IMR-90 (cell line): Measurements from ENCODE around the gene TAF4B. TPM values are rescaled to one million over a fixed set of nuclear protein-coding genes. Genes with fewer than 3 reads are reported as not detected.

Source experiments
- ATAC-seq: fragments of 200-7000 bp; cut with Tn5 transposase; 2 replicates; pipeline ENCODE4 v1.9.1; 2020; ENCODE audit warnings: low read depth, mild to moderate bottlenecking, moderate library complexity
- BruUV-seq: library from RNA; stranded (reverse); fragments of 400-500 nt; replicated peaks from 2 replicates; lab custom pipeline; 2021; lab: Mats Ljungman, UMichigan
- CTCF ChIA-PET: fragments of 300-600 bp; formaldehyde crosslinking; extraction: SDS; loops from one replicate; lab custom pipeline; 2021; ENCODE audit warnings: antibody characterized with exemption; lab: Yijun Ruan, JAX
- POLR2A ChIA-PET: fragments of 300-600 bp; sonication (Branson Sonifier 250); formaldehyde crosslinking; loops from one replicate; lab custom pipeline; 2022; ENCODE audit warnings: antibody characterized with exemption; ENCODE audit not compliant: unreplicated experiment; lab: Charles Lee
- DNase-seq: peaks from one replicate; pipeline ENCODE4 v3.0.0; 2013
- H2AFZ ChIP-seq: replicated peaks from 2 replicates; pipeline ENCODE3; 2013; ENCODE audit warnings: low read length, mild to moderate bottlenecking; ENCODE audit not compliant: poor library complexity
- H2AK5ac ChIP-seq: 2 replicates; pipeline ENCODE4 v1.6.1; 2013; ENCODE audit warnings: low read depth, low read length, inconsistent platforms
- H2AK9ac ChIP-seq: replicated peaks from 2 replicates; pipeline ENCODE3; 2013; ENCODE audit warnings: mild to moderate bottlenecking, low read depth, low read length, moderate library complexity; ENCODE audit not compliant: poor library complexity
- H2BK120ac ChIP-seq: 2 replicates; pipeline ENCODE4 v1.6.1; 2013; ENCODE audit warnings: low read depth, low read length, inconsistent platforms
- H2BK15ac ChIP-seq: 3 replicates; pipeline ENCODE4 v1.6.1; 2013; ENCODE audit warnings: low read depth, low read length, inconsistent platforms
- H2BK20ac ChIP-seq: 2 replicates; pipeline ENCODE4 v1.6.1; 2013; ENCODE audit warnings: low read depth, mild to moderate bottlenecking, inconsistent platforms, low read length, moderate library complexity
- H2BK5ac ChIP-seq: 2 replicates; pipeline ENCODE4 v1.6.1; 2013; ENCODE audit warnings: mild to moderate bottlenecking, low read depth, low read length, inconsistent platforms; ENCODE audit not compliant: poor library complexity, severe bottlenecking
- H3K14ac ChIP-seq: replicated peaks from 2 replicates; pipeline ENCODE4 v1.6.1; 2013; ENCODE audit warnings: low read depth, low read length, inconsistent platforms
- H3K18ac ChIP-seq: 2 replicates; pipeline ENCODE4 v1.6.1; 2013; ENCODE audit warnings: low read depth, low read length, control low read depth
- H3K23ac ChIP-seq: 2 replicates; pipeline ENCODE4 v1.6.1; 2013; ENCODE audit warnings: low read depth, low read length, inconsistent platforms
- H3K27ac ChIP-seq: 2 replicates; pipeline ENCODE4 v1.5.1; 2013; ENCODE audit warnings: mild to moderate bottlenecking, control low read depth, low read length; ENCODE audit not compliant: insufficient read depth
- H3K27me3 ChIP-seq: 2 replicates; pipeline ENCODE4 v1.6.1; 2013; ENCODE audit warnings: low read length; ENCODE audit not compliant: control insufficient read depth, insufficient read depth
- H3K36me3 ChIP-seq: 2 replicates; pipeline ENCODE4 v1.6.1; 2013; ENCODE audit warnings: low read length, mixed read lengths; ENCODE audit not compliant: control insufficient read depth, insufficient read depth
- H3K4ac ChIP-seq: 2 replicates; pipeline ENCODE4 v1.6.1; 2013; ENCODE audit warnings: low read depth, low read length, inconsistent platforms
- H3K4me1 ChIP-seq: 2 replicates; pipeline ENCODE4 v1.6.1; 2013; ENCODE audit warnings: low read length, mixed read lengths; ENCODE audit not compliant: control insufficient read depth, insufficient read depth
- H3K4me2 ChIP-seq: 2 replicates; pipeline ENCODE4 v1.6.1; 2013; ENCODE audit warnings: low read depth, mild to moderate bottlenecking, control low read depth, low read length, moderate library complexity
- H3K4me3 ChIP-seq: 2 replicates; pipeline ENCODE4 v1.5.1; 2013; ENCODE audit warnings: low read depth, mild to moderate bottlenecking, control low read depth, low read length, moderate library complexity; ENCODE audit not compliant: insufficient read depth
- H3K56ac ChIP-seq: 2 replicates; pipeline ENCODE4 v1.6.1; 2013; ENCODE audit warnings: low read length, inconsistent platforms; ENCODE audit not compliant: insufficient read depth; ENCODE audit errors: extremely low read depth
- H3K79me1 ChIP-seq, 2 experiments: 2 replicates each; pipeline ENCODE4 v1.6.1; 2013; ENCODE audit warnings: low read length in 2 of 2, inconsistent platforms in 1 of 2, low read depth in 1 of 2
- H3K9ac ChIP-seq: 2 replicates; pipeline ENCODE4 v1.6.1; 2013; ENCODE audit warnings: low read depth, low read length, control low read depth
- H3K9me1 ChIP-seq: 2 replicates; pipeline ENCODE4 v1.6.1; 2013; ENCODE audit warnings: low read length, inconsistent platforms; ENCODE audit not compliant: insufficient read depth
- H3K9me3 ChIP-seq: 2 replicates; pipeline ENCODE4 v1.6.1; 2013; ENCODE audit warnings: low read length; ENCODE audit not compliant: control insufficient read depth, insufficient read depth
- H4K20me1 ChIP-seq: 2 replicates; pipeline ENCODE4 v1.6.1; 2013; ENCODE audit warnings: low read length, inconsistent platforms; ENCODE audit not compliant: insufficient read depth
- H4K5ac ChIP-seq: 2 replicates; pipeline ENCODE4 v1.6.1; 2013; ENCODE audit warnings: mild to moderate bottlenecking, low read depth, low read length, control low read depth
- H4K8ac ChIP-seq, 2 experiments: 2 replicates each; pipeline ENCODE4 v1.6.1; 2013; ENCODE audit warnings: low read depth in 2 of 2, low read length in 2 of 2, control low read depth in 1 of 2, inconsistent platforms in 1 of 2
- H4K91ac ChIP-seq: 2 replicates; pipeline ENCODE4 v1.6.1; 2013; ENCODE audit warnings: low read depth, low read length, inconsistent platforms; ENCODE audit not compliant: insufficient read depth
- CEBPB ChIP-seq: IDR thresholded peaks from 2 replicates; pipeline ENCODE4 v1.6.1; 2012; ENCODE audit warnings: low read depth, low read length, improper control_type of control experiment
- FOS ChIP-seq: fragments of 150-350 bp; IDR thresholded peaks from 2 replicates; pipeline ENCODE4 v1.6.1; 2016; ENCODE audit warnings: low read depth, low read length
- MAFK ChIP-seq: IDR thresholded peaks from 2 replicates; pipeline ENCODE4 v1.6.1; 2012; ENCODE audit warnings: low read depth, low read length, improper control_type of control experiment
- MAZ ChIP-seq: IDR thresholded peaks from 2 replicates; pipeline ENCODE4 v1.6.1; 2012; ENCODE audit warnings: low read depth, mild to moderate bottlenecking, low read length, improper control_type of control experiment, moderate library complexity, borderline replicate concordance
- MXI1 ChIP-seq: IDR thresholded peaks from 2 replicates; pipeline ENCODE4 v1.6.1; 2012; ENCODE audit warnings: low read depth, mild to moderate bottlenecking, low read length, moderate library complexity, borderline replicate concordance
- RCOR1 ChIP-seq: IDR thresholded peaks from 2 replicates; pipeline ENCODE4 v1.6.1; 2012; ENCODE audit warnings: mild to moderate bottlenecking, low read length, improper control_type of control experiment; ENCODE audit not compliant: insufficient replicate concordance
- SMC3 ChIP-seq: fragments of 150-350 bp; IDR thresholded peaks from 2 replicates; pipeline ENCODE4 v1.6.1; 2016; ENCODE audit warnings: low read depth, mild to moderate bottlenecking, antibody characterized with exemption, low read length, moderate library complexity
- WGBS, 2 experiments: methylation state at CpG; one replicate each; pipeline versions ENCODE4 v1.1.5 to v1.1.7; 2013; ENCODE audit warnings: missing lambda C conversion rate in 2 of 2; ENCODE audit not compliant: insufficient read length in 1 of 2; ENCODE audit errors: extremely low coverage in 2 of 2; 5-methylcytosine and 5-hydroxymethylcytosine counted together
- dilution Hi-C: fragments of 300-500 bp; cut with HindIII; formaldehyde crosslinking; loops from one replicate; pipeline ENCODE4 v1.14.3; 2018; ENCODE audit warnings: low sequenced_read_pairs; ENCODE audit not compliant: unreplicated experiment
- in situ Hi-C: fragments of 300-500 bp; cut with MboI; formaldehyde crosslinking; loops from 3 replicates; pipeline ENCODE4 v1.14.3; 2019; ENCODE audit warnings: low sequenced_read_pairs, inconsistent platforms, mixed read lengths
- intact Hi-C: fragments of 100-400 bp; cut with micrococcal nuclease; formaldehyde crosslinking; loops from 2 replicates; pipeline ENCODE4 v1.10.0; 2022
- polyA plus RNA-seq, 3 experiments: library from polyadenylated mRNA; depleted of rRNA; stranded (reverse); fragments of >200 nt; gene quantifications; 2 replicates each; pipeline ENCODE4 v1.2.3, GENCODE V29; 2012; ENCODE audit warnings: low replicate concordance in 1 of 3
- total RNA-seq: library from RNA; depleted of rRNA; stranded (reverse); fragments of >200 nt; gene quantifications from 2 replicates; pipeline ENCODE4 v1.2.3, GENCODE V29; 2012
- TF ChIP-seq, protein P1 (sequence below): conservative IDR thresholded peaks from 2 replicates; pipeline ENCODE4 v1.5.1; 2012; ENCODE audit warnings: mild to moderate bottlenecking, low read depth, low read length, improper control_type of control experiment

Gene TAF4B
- total and polyA plus RNA-seq, 2 of the 4 experiments (the other 2 are of a cell fraction) = 0.38 to 1.1 TPM

DNA sequence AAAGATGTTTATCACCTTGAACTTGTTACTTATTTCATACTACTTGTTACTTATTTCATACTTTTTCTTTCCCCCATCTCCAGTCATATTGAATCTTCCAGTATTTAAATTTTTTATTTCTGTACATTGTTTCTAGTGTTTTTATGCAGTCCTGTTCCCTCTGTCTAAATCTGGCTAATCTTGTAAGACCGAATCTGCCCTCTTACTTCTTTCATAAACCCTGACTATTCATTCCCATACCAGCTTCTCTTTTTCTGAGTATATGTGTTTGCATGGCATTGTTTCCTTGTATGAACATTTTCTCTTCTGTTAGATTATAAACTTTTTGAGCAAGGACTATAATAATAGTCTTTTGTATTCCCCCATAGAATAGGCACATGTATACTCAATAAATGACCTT lies 131.7 kb downstream of the TAF4B start:
- DNase-seq (no peak), ATAC-seq (no peak)
- Histone ChIP-seq H4K91ac (no peak overlapping the region), H2AFZ (no peak overlapping the region), H4K8ac (no peak overlapping the region), H2BK120ac (no peak overlapping the region), H3K9ac (no peak overlapping the region), H3K4me1 (no peaks in the 10 kb centered on the region), H2BK15ac (no peak overlapping the region), H3K4ac (no peak overlapping the region), H2BK5ac (no peak overlapping the region), H2AK9ac (no peak overlapping the region), H3K4me2 (no peak overlapping the region), H3K9me3 (no peaks in the 10 kb centered on the region), H3K79me1 (no peaks in the 10 kb centered on the region), H3K27me3 (no peaks in the 10 kb centered on the region), H3K56ac (no peak overlapping the region), H3K18ac (no peak overlapping the region), H2AK5ac (no peak overlapping the region), H4K20me1 (no peaks in the 10 kb centered on the region), H3K4me3 (no peak overlapping the region), H3K9me1 (no peaks in the 10 kb centered on the region), H4K5ac (no peak overlapping the region), H2BK20ac (no peak overlapping the region), H3K23ac (no peak overlapping the region), H3K36me3 (no peaks in the 10 kb centered on the region), H3K14ac (no peak overlapping the region), H3K27ac (no peak overlapping the region)
- in situ Hi-C loops = no loop called here
- BruUV-seq = no TSS peak
- ChIA-PET CTCF (no interaction called here), POLR2A (no interaction called here)
- WGBS, 2 experiments = no CpG with 5 or more reads among the region's 1 CpG
- dilution Hi-C loops = no loop called here
- TF ChIP-seq RCOR1 (no peak), FOS (no peak), MXI1 (no peak), MAZ (no peak), MAFK (no peak), CEBPB (no peak), SMC3 (no peak)
- TF ChIP-seq, protein P1, sequence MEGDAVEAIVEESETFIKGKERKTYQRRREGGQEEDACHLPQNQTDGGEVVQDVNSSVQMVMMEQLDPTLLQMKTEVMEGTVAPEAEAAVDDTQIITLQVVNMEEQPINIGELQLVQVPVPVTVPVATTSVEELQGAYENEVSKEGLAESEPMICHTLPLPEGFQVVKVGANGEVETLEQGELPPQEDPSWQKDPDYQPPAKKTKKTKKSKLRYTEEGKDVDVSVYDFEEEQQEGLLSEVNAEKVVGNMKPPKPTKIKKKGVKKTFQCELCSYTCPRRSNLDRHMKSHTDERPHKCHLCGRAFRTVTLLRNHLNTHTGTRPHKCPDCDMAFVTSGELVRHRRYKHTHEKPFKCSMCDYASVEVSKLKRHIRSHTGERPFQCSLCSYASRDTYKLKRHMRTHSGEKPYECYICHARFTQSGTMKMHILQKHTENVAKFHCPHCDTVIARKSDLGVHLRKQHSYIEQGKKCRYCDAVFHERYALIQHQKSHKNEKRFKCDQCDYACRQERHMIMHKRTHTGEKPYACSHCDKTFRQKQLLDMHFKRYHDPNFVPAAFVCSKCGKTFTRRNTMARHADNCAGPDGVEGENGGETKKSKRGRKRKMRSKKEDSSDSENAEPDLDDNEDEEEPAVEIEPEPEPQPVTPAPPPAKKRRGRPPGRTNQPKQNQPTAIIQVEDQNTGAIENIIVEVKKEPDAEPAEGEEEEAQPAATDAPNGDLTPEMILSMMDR = no peak
- intact Hi-C loops = no loop called here
